Nephron (organoid): ENCODE results near the gene NBPF26.
"Not testable (repeated sequence)": the region's sequence is repeated elsewhere in the genome, so short reads cannot be mapped to it uniquely, and the experiment has no call there.

Experiments
- H3K27ac Mint-ChIP-seq, 3 experiments: 2 replicates each; pipeline ENCODE4 v1.8.0; 2020; ENCODE audit warnings: mixed read lengths in 3 of 3, mild to moderate bottlenecking in 2 of 3, moderate library complexity in 1 of 3
- H3K27me3 Mint-ChIP-seq: 2 replicates; pipeline ENCODE4 v1.8.0; 2021; ENCODE audit warnings: low read depth, mild to moderate bottlenecking, moderate library complexity, mixed read lengths
- H3K36me3 Mint-ChIP-seq: 2 replicates; pipeline ENCODE4 v1.8.0; 2020; ENCODE audit warnings: low read depth, mixed read lengths
- H3K4me1 Mint-ChIP-seq: 2 replicates; pipeline ENCODE4 v1.8.0; 2020; ENCODE audit warnings: mixed read lengths
- H3K4me3 Mint-ChIP-seq, 3 experiments: 2 replicates each; pipeline ENCODE4 v1.8.0; 2020; ENCODE audit warnings: mild to moderate bottlenecking in 3 of 3, mixed read lengths in 3 of 3, moderate library complexity in 2 of 3
- H3K9me3 Mint-ChIP-seq: 2 replicates; pipeline ENCODE4 v1.8.0; 2020; ENCODE audit warnings: mixed read lengths

The NBPF26 gene

DNA sequence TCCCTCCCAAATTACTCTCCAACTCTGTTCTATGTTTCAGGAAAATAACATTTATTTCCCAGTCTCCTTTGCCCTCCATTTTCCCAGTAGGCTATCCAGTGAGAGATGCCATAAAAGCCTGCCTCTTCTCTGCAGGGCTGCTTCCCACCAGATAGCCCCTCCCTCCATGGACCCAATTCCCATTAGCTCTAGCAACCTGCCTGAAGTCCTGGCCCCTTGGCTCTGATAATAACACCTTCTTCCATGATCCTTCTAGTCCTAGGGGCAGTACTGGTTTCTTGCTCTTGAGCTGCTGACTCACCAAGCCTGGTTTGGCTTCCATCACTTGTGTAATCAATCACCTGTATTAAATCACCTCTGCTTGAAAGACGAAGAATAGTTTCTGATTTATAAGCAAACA, 156.3 kb downstream of the NBPF26 start:
- not testable (repeated sequence) for H3K27me3 Mint-ChIP-seq, H3K36me3 Mint-ChIP-seq, H3K9me3 Mint-ChIP-seq, H3K27ac Mint-ChIP-seq, H3K4me3 Mint-ChIP-seq, H3K4me1 Mint-ChIP-seq

DNA sequence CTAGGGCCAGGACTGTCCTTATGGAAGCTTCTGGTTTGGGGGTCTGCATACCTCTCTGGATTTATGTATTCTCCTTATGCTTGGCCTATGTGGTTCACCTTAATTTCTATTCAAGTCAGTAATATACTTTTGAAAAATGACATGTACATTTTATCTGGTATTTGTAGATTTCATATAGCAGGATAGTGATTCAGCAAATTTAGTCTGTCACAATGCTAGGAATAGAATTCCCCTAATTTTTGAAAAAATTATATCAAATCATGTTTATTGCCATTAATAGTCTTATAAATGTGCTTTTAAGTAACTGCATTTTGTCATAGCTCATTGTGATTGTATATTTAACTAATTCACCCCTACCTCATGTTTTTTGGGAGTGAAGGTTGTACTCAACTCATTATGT, 158.2 kb downstream of the NBPF26 start:
- not testable (repeated sequence) for H3K4me3 Mint-ChIP-seq, H3K9me3 Mint-ChIP-seq, H3K27ac Mint-ChIP-seq, H3K27me3 Mint-ChIP-seq, H3K36me3 Mint-ChIP-seq, H3K4me1 Mint-ChIP-seq
